HG02870 (cell line): Measurements from ENCODE around the gene LYZL6.
"Not testable (repeated sequence)": the region's sequence is repeated elsewhere in the genome, so short reads cannot be mapped to it uniquely, and the experiment has no call there.

ENCODE experiments used
- ATAC-seq: cut with Tn5 transposase; IDR thresholded peaks from one replicate; pipeline ENCODE4 v1.9.1; 2021; ENCODE audit warnings: mild to moderate bottlenecking, moderate library complexity; ENCODE audit not compliant: unreplicated experiment

LYZL6 gene

DNA sequence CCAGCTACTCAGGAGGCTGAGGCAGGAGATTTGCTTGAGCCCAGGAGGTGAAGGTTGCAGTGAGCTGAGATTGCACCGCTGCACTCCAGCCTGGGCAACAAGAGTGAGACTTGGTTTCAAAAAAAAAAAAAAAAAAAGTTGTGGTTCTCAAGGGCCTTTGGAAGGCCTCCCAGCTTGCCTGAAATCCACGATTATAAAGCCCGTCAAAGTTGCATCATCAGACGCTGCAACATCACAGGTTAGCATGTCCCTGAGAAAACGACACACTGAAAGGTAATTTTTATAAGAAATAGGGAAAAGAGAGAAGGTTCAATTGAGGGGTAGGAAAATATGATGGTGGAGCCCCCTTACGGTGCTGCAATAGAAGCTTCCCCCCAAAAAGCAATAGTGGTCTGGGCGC lies 4.6 kb upstream of the LYZL6 start:
- no peak for ATAC-seq

GRCh38 chr17:35947156-35947585 lies 3.7 kb upstream of the LYZL6 start:
- no peak for ATAC-seq

- ATAC-seq, result no peak
Observed at GRCh38 chr17:35944151-35944550, 638 bp upstream of the LYZL6 start.

DNA sequence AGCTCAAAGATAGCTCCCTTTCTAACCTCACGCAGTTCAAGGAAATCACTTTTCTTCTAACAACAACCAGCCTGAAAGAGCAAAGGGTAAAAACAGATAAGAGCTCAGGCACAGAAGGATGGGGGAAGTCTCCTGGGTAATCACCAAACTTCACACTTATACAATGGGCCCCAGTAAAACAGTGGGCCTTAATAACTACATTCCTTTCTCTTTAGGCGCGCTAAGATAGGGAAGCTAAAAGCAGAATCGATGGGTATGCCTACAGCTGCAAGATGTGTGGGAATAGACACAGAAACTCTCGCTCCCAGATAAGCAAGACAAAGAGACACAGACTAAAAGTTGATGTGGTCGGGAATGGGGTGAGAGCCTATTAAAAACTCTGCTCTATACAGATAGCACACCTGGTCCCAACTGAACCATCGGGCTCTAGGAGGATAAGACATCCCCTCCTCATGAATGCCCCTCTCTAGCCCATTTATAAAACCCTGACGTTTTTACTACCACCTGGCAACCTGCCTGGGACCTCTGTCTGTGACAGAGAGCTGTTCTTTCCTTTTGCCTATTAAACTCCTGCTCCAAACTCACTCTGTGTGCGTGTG lies 826 bp downstream of the LYZL6 start:
- ATAC-seq, result no peak

DNA sequence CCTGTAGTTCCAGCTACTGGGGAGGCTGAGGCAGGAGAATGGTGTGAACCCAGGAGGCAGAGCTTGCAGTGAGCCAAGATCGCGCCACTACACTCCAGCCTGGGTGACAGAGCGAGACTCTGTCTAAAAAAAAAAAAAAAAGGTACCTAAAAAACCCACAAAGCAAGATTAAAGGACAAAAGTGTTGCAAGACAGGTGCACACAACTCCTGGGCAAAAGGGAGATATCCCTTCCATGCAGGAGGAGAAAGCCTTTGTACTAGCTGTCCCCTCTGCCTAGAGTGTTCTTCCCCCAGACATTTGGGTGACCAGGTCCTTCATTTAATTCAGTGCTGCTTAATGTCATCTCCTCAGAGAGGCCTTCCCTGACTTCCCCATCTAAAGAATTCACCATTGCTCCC lies 5.0 kb downstream of the LYZL6 start:
- ATAC-seq, result not testable (repeated sequence)

DNA sequence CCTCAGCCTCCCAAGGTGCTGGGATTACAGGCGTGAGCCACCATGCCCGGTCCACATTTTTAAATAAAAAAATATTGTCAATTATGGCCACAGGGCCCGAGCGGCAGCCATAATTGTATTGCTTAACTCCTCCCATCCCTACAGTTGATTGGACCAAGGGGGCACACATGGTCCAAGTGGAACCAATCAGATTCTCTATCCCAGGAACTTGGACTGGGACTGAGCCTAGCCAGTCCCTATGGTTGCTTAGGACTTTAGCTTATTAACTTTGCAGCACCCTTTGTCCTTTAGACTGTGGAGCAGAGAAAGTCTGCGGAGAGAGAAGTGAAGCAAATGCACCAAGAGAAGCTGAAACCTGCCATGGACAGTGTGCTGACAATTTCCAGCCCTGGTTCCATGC lies 7.5 kb downstream of the LYZL6 start:
- no peak for ATAC-seq

DNA sequence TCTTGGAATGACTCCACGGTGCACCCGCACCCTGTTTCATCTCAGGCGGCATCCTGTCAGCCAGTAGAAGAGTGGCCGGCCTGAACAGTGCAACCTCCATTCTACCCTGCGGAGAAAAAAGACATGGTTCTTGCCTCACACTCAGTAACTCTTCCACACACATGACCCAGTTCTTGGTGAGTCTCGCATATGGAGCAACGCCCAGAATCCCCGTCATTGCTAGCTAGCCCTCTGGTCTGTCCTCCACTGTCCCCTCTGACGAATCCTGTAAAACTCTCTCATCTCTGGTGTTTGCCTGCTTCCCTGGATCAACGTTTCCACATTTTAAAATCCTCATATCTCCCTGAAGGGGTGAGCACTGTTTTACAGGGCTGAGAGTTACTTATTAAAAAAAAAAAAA lies 8.8 kb downstream of the LYZL6 start:
- no peak for ATAC-seq

- ATAC-seq, result no peak
Observed at GRCh38 chr17:35932586-35932985, 10.9 kb downstream of the LYZL6 start.

DNA sequence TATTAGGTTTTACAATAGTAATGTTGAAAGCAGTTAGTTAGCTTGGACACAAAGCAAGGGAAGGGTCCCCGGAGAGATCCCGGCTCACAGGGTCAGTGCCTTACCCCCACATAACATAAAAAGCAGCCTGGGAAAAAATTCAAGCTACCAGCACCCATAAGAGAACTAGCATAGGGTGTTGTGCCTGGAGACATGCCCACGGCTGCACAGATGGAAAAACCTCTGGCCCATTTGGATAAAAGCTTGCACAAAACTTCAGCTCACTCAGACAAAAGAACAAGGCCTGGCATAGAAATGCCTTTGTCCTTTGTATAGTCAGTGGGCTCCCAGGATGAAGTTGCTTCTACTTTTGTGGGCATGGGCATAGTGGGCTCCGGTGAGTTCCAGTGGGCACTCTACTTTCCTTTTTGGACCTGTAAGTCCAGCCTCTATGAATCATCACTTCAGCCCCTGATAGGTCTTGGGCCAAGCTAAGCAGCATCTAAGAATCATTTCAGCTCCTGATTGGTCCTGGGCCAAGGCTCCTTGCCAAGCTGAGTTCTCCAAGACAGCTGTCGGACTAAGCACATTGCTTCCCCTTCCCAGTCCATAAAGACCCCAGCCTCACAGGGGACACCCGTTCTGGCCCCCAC lies 11.6 kb downstream of the LYZL6 start:
- no peak for ATAC-seq

DNA sequence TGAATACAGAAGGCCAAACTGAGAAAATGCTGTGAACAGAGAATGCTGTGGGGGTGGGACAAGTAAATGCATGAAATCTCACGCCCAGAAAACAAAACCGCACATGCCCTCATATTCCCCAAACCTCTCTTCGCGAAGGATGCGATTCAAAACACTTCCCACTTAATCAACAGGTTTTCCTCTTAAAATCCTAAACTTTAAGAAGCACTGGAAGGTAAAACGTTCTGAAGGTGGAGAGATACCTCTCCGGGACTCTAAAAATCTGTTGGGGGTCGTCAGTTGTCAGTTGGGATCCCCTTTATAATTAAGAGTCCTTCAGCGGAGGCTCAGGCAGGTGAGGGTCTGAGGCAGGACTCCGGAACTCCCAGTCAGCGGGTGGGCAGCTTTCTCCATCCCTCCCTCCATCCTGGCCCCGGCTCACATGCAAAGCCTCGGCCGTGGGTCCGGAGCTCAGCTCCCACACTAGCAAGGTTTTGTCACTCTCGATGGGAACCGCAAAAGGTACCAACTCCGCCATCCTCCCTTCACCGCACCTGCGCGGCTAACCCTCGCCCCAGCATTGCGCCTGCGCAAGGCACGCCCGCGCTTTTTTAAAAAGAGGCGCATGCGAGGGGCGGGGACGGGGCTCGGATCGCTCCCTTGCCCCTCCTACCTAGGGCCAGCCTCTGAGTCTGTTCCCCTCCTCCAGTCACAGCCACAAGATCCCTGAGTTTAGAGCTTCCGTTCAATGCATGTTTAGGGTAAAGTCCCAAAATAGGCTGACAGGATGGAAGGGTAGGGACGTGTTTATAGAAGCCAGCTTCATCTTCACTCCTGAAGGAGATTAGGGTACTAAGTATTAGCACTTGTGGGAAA lies 13.1 kb downstream of the LYZL6 start, which contains the start of gene RDM1:
RDM1 (minus strand) TSS at position 563 of the 855 bp plus-strand sequence; CDS start at position 517, 46 bp downstream.
- ATAC-seq, result peak; percentile 50

GRCh38 chr17:35927714-35928113 lies 15.8 kb downstream of the LYZL6 start:
- no peak for ATAC-seq

DNA sequence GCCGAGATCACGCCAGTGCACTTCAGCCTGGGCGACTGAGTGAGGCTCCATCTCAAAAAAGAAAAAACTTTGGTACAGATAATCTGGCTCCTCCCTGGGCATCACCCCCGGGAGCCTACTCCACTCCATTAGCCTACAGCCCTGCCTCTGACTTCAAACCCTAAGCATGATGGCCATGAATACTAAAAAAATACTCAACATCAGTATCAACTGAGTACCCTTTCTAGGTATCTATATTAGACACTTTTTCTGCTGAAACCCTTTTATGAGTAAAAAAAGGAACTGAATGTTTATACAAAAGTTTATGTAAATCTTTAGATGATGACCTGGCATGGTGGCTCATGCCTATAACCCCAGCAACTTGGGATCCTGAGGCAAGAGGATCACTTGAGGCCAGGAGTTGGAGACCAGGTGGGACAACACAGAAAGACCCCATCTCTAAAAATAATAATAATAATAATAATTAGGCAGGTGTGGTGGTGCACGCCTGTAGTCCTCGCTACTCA lies 19.9 kb downstream of the LYZL6 start:
- no peak for ATAC-seq

DNA sequence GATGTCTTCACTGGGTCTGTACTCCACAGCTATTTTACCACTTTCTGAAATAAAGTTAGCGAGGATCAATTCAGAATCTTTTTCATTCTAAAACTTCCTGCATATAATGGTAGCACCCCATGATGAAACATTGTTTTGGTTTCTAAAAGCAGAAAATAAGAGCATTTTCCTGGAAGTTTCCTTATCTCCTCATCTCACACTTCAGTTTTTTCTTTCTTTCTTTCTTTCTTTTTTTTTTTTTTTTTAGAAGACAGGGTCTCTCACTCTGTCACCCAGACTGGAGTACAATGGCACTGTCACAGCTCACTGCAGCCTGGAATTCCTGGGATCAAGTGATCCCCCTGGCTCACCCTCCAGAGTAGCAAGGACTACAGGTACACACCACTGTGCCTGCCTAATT lies 23.3 kb downstream of the LYZL6 start:
- no peak for ATAC-seq

DNA sequence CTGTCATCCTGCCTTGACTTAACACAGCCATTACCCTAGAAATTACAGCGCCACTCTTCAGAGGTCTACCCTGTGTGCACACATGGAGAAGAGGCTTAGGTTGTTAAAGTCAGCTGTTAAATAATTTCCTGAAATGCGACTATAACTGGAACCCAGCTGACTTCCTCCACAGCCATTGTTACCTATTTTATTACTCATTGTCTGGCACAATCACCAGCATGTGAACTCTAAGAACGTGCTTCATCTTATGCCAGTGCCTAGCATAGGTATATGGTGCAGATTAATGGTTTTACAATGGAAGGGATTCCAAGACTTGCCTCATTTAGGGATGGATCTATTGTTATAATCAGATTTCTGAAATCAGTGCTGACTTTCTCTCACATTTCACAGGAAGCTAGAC lies 24.8 kb downstream of the LYZL6 start:
- no peak for ATAC-seq

DNA sequence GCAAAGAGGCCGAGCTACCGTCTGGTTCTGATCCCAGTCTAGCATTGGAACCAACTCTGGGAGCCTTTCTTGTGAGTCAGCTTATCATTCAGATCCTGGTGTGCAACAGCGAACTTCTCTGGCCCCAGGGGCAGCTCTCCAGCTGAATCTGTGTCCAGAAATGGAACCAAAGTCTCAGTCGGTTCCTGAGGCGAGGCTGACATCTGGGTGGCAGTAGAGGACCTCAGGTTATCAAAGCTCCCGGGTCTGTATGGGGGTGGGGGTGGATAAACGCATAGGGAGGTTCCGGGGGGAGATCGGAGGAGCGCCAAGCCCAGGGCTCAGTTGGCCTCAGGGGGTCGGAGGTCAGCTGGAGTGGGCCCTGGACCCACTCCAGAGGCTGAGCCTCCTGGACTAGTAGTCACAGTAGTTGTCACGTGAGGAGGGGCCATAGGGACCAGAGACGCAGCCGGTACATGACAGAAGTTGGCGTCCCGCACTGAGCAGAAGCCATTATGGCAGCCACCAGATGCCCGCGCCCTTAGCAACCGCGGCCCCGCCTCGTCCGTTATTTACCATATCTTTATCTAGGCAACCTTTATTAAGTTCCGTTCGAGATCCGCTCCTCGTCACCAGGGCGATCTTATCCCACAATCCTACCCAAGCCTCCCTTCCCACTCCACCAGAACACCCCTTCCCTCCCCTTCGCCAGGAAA lies 25.8 kb downstream of the LYZL6 start:
- ATAC-seq, result no peak

GRCh38 chr17:35915153-35915964 lies 28.2 kb downstream of the LYZL6 start:
- ATAC-seq, result no peak

GRCh38 chr17:35914354-35914753 lies 29.2 kb downstream of the LYZL6 start:
- no peak for ATAC-seq

DNA sequence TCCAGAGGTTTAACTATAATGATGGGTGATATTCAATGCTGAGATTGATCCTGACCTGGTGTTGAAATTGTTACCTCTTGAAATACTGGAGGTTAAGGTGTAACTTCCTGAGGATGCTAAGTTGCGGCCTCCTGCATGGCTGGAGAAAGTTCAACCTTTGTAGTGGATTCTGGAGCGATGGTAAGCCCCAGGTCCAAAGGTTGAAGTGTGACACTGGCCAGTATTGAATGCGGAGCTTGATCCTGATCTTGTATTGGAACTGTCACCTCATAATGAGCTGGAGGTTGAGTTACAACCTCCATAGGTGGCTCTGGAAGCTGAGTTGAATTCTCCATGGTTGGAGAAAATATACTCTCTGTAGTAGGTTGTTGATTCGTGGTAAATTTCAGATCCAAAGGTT lies 29.9 kb downstream of the LYZL6 start:
- ATAC-seq, result no peak

DNA sequence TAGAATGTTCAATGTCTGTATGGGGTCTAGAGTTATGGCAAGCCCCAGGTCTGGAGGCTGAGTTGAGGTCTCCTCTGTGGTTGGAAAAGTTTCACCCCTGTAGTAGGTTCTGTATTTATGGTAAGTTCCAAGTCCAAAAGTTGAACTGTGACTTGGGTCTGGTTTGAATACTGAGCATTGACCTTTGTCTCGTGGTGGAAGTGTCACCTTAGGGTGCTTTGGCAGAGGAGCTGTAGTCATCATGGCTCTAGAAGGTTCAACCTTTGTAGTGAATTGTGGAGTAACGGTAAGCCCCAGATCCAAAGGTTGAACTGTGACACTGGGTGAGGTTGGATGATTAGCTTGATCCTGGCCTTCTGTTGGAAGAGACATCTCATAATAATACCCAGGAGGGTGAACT lies 30.6 kb downstream of the LYZL6 start:
- ATAC-seq, result no peak

GRCh38 chr17:35912339-35912912 lies 31.1 kb downstream of the LYZL6 start:
- no peak for ATAC-seq
